ENCODE measurements around the gene OR5B17. TPM values are rescaled to one million over a fixed set of nuclear protein-coding genes. Genes with fewer than 3 reads are reported as not detected.

The OR5B17 gene
- total and polyA plus RNA-seq, 2 of the 13 experiments (the other 11 are each of a cell fraction or from before 2014, with no cell fraction given) = not detected

GRCh38 chr11:58345204-58345603 is 13.7 kb downstream of the OR5B17 start:
- DNase-seq (ENCODE audit: low spot score) = no peak
- no peak for FAIRE-seq
- Histone ChIP-seq H3K9ac (ENCODE audit: insufficient read depth, low read depth, low read length) (no peak overlapping the region), H3K4me1 (ENCODE audit: insufficient read depth, low read length) (no peaks in the 10 kb centered on the region), H3K27me3 (ENCODE audit: control insufficient read depth in 1 of 2, insufficient read depth in 2 of 2, low read length in 2 of 2) (no peaks in the 10 kb centered on the region), H3K4me3 (replicated peaks in 1 of 3; ENCODE audit: insufficient read depth in 1 of 3, low read depth in 2 of 3, low read length in 3 of 3) (no peak overlapping the region), H2AFZ (ENCODE audit: low read length) (no peak overlapping the region), H3K79me2 (ENCODE audit: insufficient read depth, low read length) (no peaks in the 10 kb centered on the region), H3K36me3 (replicated peaks in 1 of 2; ENCODE audit: control insufficient read depth in 1 of 2, insufficient read depth in 2 of 2, low read length in 2 of 2) (no peaks in the 10 kb centered on the region), H3K9me3 (ENCODE audit: low read length) (no peaks in the 10 kb centered on the region), H3K4me2 (ENCODE audit: low read depth, low read length) (no peak overlapping the region), H3K27ac (ENCODE audit: extremely low read length, insufficient read depth, low read length) (no peak overlapping the region), H4K20me1 (ENCODE audit: insufficient read depth, low read length) (no peaks in the 10 kb centered on the region)
- in situ Hi-C loops (cut with HindIII; ENCODE audit: extremely low pct_ligation_motif_present, low pct_unique_long_range_greater_than_20kb) (no loop called here), intact Hi-C loops (cut with micrococcal nuclease; ENCODE audit: unreplicated experiment) (no loop called here)
- no peak for ATAC-seq
- TF ChIP-seq SYNCRIP (IDR thresholded peaks at IDR 0.05; ENCODE audit: insufficient read depth, low read depth, low read length) (no peak), NR1H2 (CRISPR knock-in tag; IDR thresholded peaks at IDR 0.05; ENCODE audit: borderline replicate concordance, low read depth) (no peak), RBAK (CRISPR knock-in tag; IDR thresholded peaks at IDR 0.05) (no peak), ZNF367 (CRISPR knock-in tag; IDR thresholded peaks at IDR 0.05; ENCODE audit: borderline replicate concordance) (no peak), SMC3 (IDR thresholded peaks at IDR 0.05; ENCODE audit: low read length) (no peak), ZNF724P (CRISPR knock-in tag; IDR thresholded peaks at IDR 0.05; ENCODE audit: borderline replicate concordance) (no peak), CSRNP2 (CRISPR knock-in tag; conservative IDR thresholded peaks at IDR 0.05; ENCODE audit: low read depth) (no peak), ZNF792 (CRISPR knock-in tag; IDR thresholded peaks at IDR 0.05) (no peak), ZFX (CRISPR knock-in tag; IDR thresholded peaks at IDR 0.05; ENCODE audit: low read depth) (no peak)
- TF ChIP-seq, protein P1, sequence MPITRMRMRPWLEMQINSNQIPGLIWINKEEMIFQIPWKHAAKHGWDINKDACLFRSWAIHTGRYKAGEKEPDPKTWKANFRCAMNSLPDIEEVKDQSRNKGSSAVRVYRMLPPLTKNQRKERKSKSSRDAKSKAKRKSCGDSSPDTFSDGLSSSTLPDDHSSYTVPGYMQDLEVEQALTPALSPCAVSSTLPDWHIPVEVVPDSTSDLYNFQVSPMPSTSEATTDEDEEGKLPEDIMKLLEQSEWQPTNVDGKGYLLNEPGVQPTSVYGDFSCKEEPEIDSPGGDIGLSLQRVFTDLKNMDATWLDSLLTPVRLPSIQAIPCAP (CRISPR knock-in tag; IDR thresholded peaks at IDR 0.05; ENCODE audit: low read depth) = no peak
- TF ChIP-seq, protein P2, sequence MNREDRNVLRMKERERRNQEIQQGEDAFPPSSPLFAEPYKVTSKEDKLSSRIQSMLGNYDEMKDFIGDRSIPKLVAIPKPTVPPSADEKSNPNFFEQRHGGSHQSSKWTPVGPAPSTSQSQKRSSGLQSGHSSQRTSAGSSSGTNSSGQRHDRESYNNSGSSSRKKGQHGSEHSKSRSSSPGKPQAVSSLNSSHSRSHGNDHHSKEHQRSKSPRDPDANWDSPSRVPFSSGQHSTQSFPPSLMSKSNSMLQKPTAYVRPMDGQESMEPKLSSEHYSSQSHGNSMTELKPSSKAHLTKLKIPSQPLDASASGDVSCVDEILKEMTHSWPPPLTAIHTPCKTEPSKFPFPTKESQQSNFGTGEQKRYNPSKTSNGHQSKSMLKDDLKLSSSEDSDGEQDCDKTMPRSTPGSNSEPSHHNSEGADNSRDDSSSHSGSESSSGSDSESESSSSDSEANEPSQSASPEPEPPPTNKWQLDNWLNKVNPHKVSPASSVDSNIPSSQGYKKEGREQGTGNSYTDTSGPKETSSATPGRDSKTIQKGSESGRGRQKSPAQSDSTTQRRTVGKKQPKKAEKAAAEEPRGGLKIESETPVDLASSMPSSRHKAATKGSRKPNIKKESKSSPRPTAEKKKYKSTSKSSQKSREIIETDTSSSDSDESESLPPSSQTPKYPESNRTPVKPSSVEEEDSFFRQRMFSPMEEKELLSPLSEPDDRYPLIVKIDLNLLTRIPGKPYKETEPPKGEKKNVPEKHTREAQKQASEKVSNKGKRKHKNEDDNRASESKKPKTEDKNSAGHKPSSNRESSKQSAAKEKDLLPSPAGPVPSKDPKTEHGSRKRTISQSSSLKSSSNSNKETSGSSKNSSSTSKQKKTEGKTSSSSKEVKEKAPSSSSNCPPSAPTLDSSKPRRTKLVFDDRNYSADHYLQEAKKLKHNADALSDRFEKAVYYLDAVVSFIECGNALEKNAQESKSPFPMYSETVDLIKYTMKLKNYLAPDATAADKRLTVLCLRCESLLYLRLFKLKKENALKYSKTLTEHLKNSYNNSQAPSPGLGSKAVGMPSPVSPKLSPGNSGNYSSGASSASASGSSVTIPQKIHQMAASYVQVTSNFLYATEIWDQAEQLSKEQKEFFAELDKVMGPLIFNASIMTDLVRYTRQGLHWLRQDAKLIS (CRISPR knock-in tag; IDR thresholded peaks at IDR 0.05) = no peak
- TF ChIP-seq, protein P3, sequence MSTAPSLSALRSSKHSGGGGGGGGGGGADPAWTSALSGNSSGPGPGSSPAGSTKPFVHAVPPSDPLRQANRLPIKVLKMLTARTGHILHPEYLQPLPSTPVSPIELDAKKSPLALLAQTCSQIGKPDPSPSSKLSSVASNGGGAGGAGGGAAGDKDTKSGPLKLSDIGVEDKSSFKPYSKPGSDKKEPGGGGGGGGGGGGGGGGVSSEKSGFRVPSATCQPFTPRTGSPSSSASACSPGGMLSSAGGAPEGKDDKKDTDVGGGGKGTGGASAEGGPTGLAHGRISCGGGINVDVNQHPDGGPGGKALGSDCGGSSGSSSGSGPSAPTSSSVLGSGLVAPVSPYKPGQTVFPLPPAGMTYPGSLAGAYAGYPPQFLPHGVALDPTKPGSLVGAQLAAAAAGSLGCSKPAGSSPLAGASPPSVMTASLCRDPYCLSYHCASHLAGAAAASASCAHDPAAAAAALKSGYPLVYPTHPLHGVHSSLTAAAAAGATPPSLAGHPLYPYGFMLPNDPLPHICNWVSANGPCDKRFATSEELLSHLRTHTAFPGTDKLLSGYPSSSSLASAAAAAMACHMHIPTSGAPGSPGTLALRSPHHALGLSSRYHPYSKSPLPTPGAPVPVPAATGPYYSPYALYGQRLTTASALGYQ (CRISPR knock-in tag; IDR thresholded peaks at IDR 0.05) = no peak
- TF ChIP-seq, protein P4, sequence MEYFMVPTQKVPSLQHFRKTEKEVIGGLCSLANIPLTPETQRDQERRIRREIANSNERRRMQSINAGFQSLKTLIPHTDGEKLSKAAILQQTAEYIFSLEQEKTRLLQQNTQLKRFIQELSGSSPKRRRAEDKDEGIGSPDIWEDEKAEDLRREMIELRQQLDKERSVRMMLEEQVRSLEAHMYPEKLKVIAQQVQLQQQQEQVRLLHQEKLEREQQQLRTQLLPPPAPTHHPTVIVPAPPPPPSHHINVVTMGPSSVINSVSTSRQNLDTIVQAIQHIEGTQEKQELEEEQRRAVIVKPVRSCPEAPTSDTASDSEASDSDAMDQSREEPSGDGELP (IDR thresholded peaks at IDR 0.05; ENCODE audit: borderline replicate concordance, low read depth) = no peak
- POLR2A ChIA-PET = no interaction called here
- WGBS (ENCODE audit: low lambda C conversion rate) = 0% methylated on average over 2 of the region's 2 CpGs
- no TSS peak for BruUV-seq (replicated peaks)
- CTCF ChIA-PET (ENCODE audit: low intra/inter-chr PET ratio, low total read pairs) = no interaction called here

All from HepG2 (cell line).